Heart left ventricle (tissue), 16 donors: ENCODE measurements around the gene SYT3. TPM values are rescaled to one million over a fixed set of nuclear protein-coding genes. Genes with fewer than 3 reads are reported as not detected.
"Not testable (repeated sequence)": the region's sequence is repeated elsewhere in the genome, so short reads cannot be mapped to it uniquely, and the experiment has no call there.

Experiments used
- ATAC-seq, 4 donors: fragments of 200-7000 bp; cut with Tn5 transposase; one replicate each; pipeline ENCODE4 v1.9.1; 2020 to 2022; ENCODE audit warnings: moderate library complexity in 4 of 4, mild to moderate bottlenecking in 3 of 4, moderate number of reproducible peaks in 1 of 4
- DNase-seq, 5 donors: peaks; one replicate each; pipeline ENCODE4 v3.0.0-alpha.2; 2020
- H3K27ac ChIP-seq, 12 donors: fragments of 200-600 bp; sonication (generic) in 4 of 12; one replicate each; pipeline versions ENCODE4 v1.5.0 to v1.8.0; 2016 to 2022; ENCODE audit warnings: mild to moderate bottlenecking in 2 of 12
- H3K27me3 ChIP-seq, 9 donors: fragments of 200-600 bp; sonication (generic) in 2 of 9; one replicate each; pipeline versions ENCODE4 v1.5.1 to v1.8.0; 2016 to 2022; ENCODE audit warnings: mild to moderate bottlenecking in 3 of 9
- H3K36me3 ChIP-seq, 9 donors: fragments of 200-600 bp; sonication (generic) in 2 of 9; one replicate each; pipeline versions ENCODE4 v1.5.0 to v1.8.0; 2018 to 2022; ENCODE audit warnings: mild to moderate bottlenecking in 2 of 9
- H3K4me1 ChIP-seq, 12 donors: fragments of 200-600 bp; sonication (generic) in 4 of 12; one replicate each; pipeline versions ENCODE4 v1.5.0 to v1.8.0; 2016 to 2022; ENCODE audit warnings: mild to moderate bottlenecking in 3 of 12
- H3K4me3 ChIP-seq, 12 donors: fragments of 200-600 bp; sonication (generic) in 4 of 12; one replicate each; pipeline versions ENCODE4 v1.5.0 to v1.8.0; 2017 to 2022; ENCODE audit warnings: mild to moderate bottlenecking in 9 of 12, moderate library complexity in 4 of 12
- H3K9me3 ChIP-seq, 12 donors: fragments of 200-600 bp; sonication (generic) in 4 of 12; one replicate each; pipeline versions ENCODE4 v1.5.0 to v1.8.0; 2016 to 2022; ENCODE audit warnings: mild to moderate bottlenecking in 1 of 12
- POLR2A ChIP-seq, 2 donors: fragments of 450-650 bp; IDR thresholded peaks; one replicate each; pipeline ENCODE4 v1.6.1; 2017; ENCODE audit warnings: antibody characterized with exemption in 2 of 2, mild to moderate bottlenecking in 2 of 2, moderate library complexity in 2 of 2
- WGBS, 4 donors: extraction: QIAGEN DNeasy Blood & Tissue Kit in 2 of 4; methylation state at CpG; one replicate each; pipeline versions ENCODE4 v1.1.5 to v1.1.7; 2013 to 2018; 5-methylcytosine and 5-hydroxymethylcytosine counted together
- intact Hi-C, 10 donors: fragments of 100-400 bp; cut with DNase I; formaldehyde crosslinking; loops; one replicate each; pipeline versions ENCODE4 v1.11.1 to v1.14.2; 2022
- polyA plus RNA-seq, 2 donors: library from polyadenylated mRNA; stranded (reverse); fragments of 200-250 nt; gene quantifications; one replicate each; pipeline ENCODE4 v1.2.3, GENCODE V29; 2013
- total RNA-seq, 9 donors: library from RNA; depleted of rRNA in 2 of 9; stranded (reverse); fragments of >200 nt in 2 of 9; fragmentation: NEBNext Ultra II Directional in 3 of 9; extraction: Animal tissue kit (Norgen Biotek cat#: 25700) in 3 of 9; gene quantifications; one replicate each; pipeline versions ENCODE4 v1.1.0 to v1.2.4, GENCODE V29; 2016 to 2023
- TF ChIP-seq, protein P1 (sequence below), 12 donors: fragments of 200-600 bp; sonication (generic) in 4 of 12; IDR thresholded peaks; one replicate each; pipeline versions ENCODE4 v1.5.0 to v1.8.0; 2018 to 2022; ENCODE audit warnings: antibody characterized with exemption in 12 of 12, mild to moderate bottlenecking in 5 of 12
- donor health status: ischemic (EF 13 %, LVEDD 7.1; RV severe dilation, severe dysfunction).
- donor health status: healthy with polysubstance abuse.
- donor health status: DM: no; HTN: yes; CAD: no.
- donor health status: DM: no; HTN: no; CAD: no.
- donor health status: ischemic (EF 25% LVEDD 6.9; RV normal size, moderate dysfunction).
- donor health status: ischemic (EF 25% LVEDD 5.7; RV mildly dilated, moderate dysfunction).
- donor health status: healthy.
- donor health status: DM: yes; HTN: yes; CAD: no.
- donor health status: ischemic (EF 35%, LVEDD 5.7; RV mildly dilated, moderate dysfunction).
- donor health status: nonischemic (EF 11% LVEDD 7.7; RV severe dilation, severe dysfunction).
- donor health status: DM: yes; HTN: yes; CAD: no.
- donor health status: PGD.
- donor health status: ischemic (EF 29% LVEDD 5.4; RV normal size, mild dysfunction).
- donor health status: nonischemic (EF 23%, LVEDD 6.1; RV moderate dilation, normal function).

Gene SYT3
- total and polyA plus RNA-seq, 11 donors, result 0.06 to 0.75 (median 0.20) TPM; not detected in 6

DNA sequence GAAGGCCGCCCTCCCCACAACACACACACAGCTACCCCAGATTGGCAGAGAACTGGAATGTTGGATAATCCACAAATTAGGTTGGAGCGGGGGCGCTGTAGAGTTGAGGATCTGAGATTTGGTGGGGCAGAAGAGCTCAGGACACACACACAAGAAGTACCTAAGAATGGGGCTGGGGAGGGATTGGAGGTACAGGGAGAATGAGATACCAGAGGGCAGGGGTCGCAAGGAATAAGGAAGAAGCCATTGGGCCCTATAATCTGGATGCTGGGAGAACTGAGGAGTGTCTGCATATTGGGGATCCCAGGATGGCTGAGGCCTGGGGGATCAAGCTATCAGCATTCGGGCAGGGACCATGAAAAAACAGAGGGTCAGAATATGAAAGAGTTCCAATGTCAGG lies 11.5 kb downstream of the SYT3 start:
- Histone ChIP-seq H3K27me3 (peaks cover 0 to 9% (median 0%) of the 10 kb centered on the region in 9 donors), H3K36me3 (no peaks in the 10 kb centered on the region), H3K9me3 (peaks cover 0 to 6% (median under 1%) of the 10 kb centered on the region in 12 donors), H3K4me3 (no peak overlapping the region), H3K27ac (no peak overlapping the region), H3K4me1 (no peaks in the 10 kb centered on the region)
- no peak for TF ChIP-seq POLR2A (IDR thresholded peaks at IDR 0.05)
- TF ChIP-seq, protein P1, sequence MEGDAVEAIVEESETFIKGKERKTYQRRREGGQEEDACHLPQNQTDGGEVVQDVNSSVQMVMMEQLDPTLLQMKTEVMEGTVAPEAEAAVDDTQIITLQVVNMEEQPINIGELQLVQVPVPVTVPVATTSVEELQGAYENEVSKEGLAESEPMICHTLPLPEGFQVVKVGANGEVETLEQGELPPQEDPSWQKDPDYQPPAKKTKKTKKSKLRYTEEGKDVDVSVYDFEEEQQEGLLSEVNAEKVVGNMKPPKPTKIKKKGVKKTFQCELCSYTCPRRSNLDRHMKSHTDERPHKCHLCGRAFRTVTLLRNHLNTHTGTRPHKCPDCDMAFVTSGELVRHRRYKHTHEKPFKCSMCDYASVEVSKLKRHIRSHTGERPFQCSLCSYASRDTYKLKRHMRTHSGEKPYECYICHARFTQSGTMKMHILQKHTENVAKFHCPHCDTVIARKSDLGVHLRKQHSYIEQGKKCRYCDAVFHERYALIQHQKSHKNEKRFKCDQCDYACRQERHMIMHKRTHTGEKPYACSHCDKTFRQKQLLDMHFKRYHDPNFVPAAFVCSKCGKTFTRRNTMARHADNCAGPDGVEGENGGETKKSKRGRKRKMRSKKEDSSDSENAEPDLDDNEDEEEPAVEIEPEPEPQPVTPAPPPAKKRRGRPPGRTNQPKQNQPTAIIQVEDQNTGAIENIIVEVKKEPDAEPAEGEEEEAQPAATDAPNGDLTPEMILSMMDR (IDR thresholded peaks at IDR 0.05), result no peak
- no peak for ATAC-seq
- intact Hi-C loops, result no loop called here
- DNase-seq, result no peak
- 84 to 89% (median 86%) methylated on average over 5 of the region's 5 CpGs for WGBS, 4 donors

DNA sequence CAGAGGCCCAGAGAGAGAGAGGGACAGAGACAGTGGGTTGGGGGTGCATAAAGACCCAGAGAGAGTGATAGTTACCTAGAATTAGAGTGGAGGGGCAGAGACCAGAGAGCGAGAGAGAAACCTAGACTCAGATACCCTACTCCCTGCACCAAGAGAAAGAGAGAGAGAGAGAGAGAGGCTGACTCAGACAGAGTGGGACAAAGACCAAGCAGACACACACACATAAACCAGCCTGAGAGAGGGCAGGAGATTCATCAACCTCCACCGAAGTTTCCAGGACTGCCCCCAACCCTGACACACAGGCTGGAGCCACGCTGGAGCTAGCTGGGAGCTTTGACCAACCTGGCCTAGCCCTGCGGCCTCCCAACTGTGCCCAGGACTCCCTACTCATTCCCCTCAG lies 12.9 kb downstream of the SYT3 start:
- no peaks in the 10 kb centered on the region for H3K9me3 ChIP-seq
- H3K4me1 ChIP-seq, result no peaks in the 10 kb centered on the region
- TF ChIP-seq, protein P1 (IDR thresholded peaks at IDR 0.05), result no peak
- no peak for TF ChIP-seq POLR2A (IDR thresholded peaks at IDR 0.05)
- ATAC-seq (no peak), DNase-seq (no peak)
- intact Hi-C loops, result no loop called here
- WGBS, 4 donors, result 67 to 72% (median 69%) methylated on average over 4 of the region's 4 CpGs
- no peaks in the 10 kb centered on the region for H3K36me3 ChIP-seq
- H3K27ac ChIP-seq, result no peak overlapping the region
- H3K4me3 ChIP-seq, result no peak overlapping the region
- peaks cover 0 to 9% (median 0%) of the 10 kb centered on the region in 9 donors for H3K27me3 ChIP-seq

DNA sequence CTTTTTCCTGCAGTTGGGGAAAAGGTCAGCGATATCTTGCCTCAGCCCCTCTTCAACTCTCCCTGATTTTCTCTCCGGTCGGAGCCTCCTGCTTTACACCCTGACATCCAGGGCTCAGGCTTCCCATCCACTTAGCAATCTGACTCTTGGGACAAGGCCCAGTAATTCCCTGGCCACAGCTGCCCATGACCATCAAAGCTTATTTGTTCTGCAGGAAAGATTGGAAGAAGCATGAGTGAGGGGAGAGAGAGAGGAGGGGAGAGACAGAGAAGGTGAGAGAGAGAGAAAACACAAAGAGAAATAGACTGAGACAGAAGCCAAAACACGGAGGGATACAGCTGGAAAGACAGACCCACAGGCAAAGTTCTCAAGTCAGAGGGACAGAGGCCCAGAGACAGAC lies 13.7 kb downstream of the SYT3 start:
- 57 to 64% (median 61%) methylated on average over 4 of the region's 4 CpGs for WGBS, 4 donors
- intact Hi-C loops, result no loop called here
- H3K4me1 ChIP-seq, result no peaks in the 10 kb centered on the region

DNA sequence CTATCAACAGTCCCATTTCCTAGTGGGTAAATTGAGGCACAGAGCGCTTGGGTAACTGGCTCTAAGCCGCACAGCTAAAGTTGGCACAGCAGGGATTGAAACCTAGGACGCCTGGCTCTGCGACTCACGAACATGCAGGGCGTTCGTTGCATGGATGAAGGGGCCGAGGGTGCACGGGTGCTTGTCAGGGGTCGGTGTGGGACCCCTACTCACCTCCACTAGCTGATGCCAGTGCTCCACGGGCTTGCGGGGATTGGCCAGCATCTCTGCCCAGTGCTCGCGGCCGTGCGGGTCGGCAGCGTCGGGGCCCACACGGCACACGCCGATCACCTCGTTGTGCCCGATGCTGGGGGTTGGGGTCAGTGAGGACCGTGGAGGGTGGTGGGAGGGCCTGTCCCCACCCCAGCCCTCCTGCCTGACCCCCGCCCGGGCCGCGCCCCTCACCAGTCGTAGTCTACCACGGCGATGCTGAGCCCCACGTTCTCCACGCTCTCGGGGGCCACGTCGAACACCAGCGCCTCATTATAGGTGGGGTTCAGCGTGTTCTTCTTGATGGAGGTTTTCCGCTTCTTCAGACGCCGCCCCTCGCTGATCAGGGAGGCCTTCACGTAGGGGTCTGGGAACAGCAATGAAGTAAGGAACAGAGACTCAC lies 14.6 kb downstream of the SYT3 start:
- intact Hi-C loops, result no loop called here
- H3K9me3 ChIP-seq, result no peaks in the 10 kb centered on the region
- no peak overlapping the region for H3K27ac ChIP-seq
- peaks cover 0 to 9% (median 0%) of the 10 kb centered on the region in 9 donors for H3K27me3 ChIP-seq
- H3K4me3 ChIP-seq, result no peak overlapping the region
- H3K4me1 ChIP-seq, result no peaks in the 10 kb centered on the region
- WGBS, 4 donors, result 91 to 92% (median 91%) methylated on average over 29 to 44 of the region's 44 CpGs
- TF ChIP-seq, protein P1 (IDR thresholded peaks at IDR 0.05), result no peak
- TF ChIP-seq POLR2A (IDR thresholded peaks at IDR 0.05), result no peak
- H3K36me3 ChIP-seq, result no peaks in the 10 kb centered on the region
- no peak for DNase-seq
- ATAC-seq, result no peak

More for the DNA sequence above, 13.7 kb downstream of the SYT3 start:
- no peaks in the 10 kb centered on the region for H3K36me3 ChIP-seq
- TF ChIP-seq POLR2A (IDR thresholded peaks at IDR 0.05), result no peak
- TF ChIP-seq, protein P1 (IDR thresholded peaks at IDR 0.05), result no peak
- DNase-seq, result no peak
- no peak overlapping the region for H3K27ac ChIP-seq
- no peak overlapping the region for H3K4me3 ChIP-seq
- no peak for ATAC-seq
- no peaks in the 10 kb centered on the region for H3K9me3 ChIP-seq
- H3K27me3 ChIP-seq, result peaks cover 0 to 9% (median 0%) of the 10 kb centered on the region in 9 donors

DNA sequence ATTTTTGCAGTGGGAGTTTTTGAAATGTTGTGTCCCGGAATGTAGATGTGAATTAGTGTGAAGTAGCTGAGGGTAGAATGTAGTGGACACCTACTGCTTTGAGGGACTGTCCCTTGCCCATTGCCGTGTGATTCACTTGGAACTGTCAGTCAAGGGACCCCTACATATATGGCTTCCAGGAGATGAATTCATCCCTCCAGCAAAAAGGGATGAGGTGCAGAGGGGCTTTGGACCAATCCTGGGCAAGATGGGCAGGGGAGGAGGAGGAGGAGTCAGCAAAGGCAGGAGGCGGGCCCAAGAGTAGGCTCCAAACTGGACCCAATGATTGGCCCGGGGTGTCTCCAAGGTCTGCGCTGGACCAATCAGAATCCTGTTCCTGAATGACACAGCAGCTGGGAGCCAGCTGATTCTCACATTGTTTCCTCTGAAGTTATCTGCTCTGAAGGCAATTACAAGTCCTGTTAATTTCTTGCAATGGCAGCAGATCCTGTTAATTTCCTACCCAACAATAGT lies 19.2 kb downstream of the SYT3 start:
- intact Hi-C loops, result not testable (repeated sequence)

DNA sequence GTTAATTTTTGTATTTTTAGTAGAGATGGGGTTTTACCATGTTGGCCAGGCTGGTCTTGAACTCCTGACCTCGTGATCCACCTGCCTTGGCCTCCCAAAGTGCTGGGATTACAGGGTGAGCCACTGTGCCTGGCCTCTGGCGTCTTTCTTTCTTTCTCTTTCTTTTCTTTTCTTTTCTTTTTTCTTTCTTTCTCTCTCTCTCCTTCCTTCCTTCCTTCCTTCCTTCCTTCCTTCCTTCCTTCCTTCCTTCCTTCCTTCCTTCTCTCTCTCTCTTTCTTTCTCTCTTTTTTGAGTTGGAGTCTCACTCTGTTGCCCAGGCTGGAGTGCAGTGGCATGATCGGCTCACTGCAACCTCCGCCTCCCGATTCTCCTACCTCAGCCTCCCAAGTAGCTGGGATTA lies 20.5 kb downstream of the SYT3 start:
- H3K9me3 ChIP-seq, DNase-seq, H3K27me3 ChIP-seq, H3K36me3 ChIP-seq, intact Hi-C loops, H3K4me1 ChIP-seq, ATAC-seq, H3K4me3 ChIP-seq, H3K27ac ChIP-seq: not testable (repeated sequence)
- WGBS, 4 donors, result 81 to 83% (median 82%) methylated on average over 5 of the region's 5 CpGs

More for the DNA sequence above, 19.2 kb downstream of the SYT3 start:
- H3K27ac ChIP-seq, H3K4me1 ChIP-seq, ATAC-seq, H3K4me3 ChIP-seq, H3K36me3 ChIP-seq, H3K27me3 ChIP-seq, DNase-seq, H3K9me3 ChIP-seq: not testable (repeated sequence)
- 78 to 97% (median 87%) methylated on average over 3 to 5 of the region's 5 CpGs; no CpG with 5 or more reads in 1 of the 4 donors for WGBS, 4 donors

DNA sequence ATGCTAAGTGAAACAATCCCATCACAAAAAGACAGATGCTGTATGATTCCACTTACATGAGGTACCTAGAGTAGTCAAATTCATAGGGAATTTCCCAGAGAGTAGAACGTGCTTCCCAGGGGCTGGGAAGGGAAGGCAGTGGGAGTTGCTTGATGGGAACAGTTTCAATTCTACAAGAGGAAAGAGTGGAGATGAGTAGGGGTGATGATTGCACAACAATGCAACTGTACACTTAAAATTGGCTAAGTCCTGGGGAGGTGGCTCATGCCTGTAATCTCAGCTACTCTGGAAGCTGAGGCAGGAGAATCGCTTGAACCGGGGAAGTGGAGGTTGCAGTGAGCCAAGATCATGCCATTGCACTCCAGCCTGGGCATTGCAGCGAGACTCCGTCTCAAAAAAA lies 21.3 kb downstream of the SYT3 start:
- H3K4me3 ChIP-seq, H3K27ac ChIP-seq, ATAC-seq, H3K4me1 ChIP-seq, H3K36me3 ChIP-seq, DNase-seq, intact Hi-C loops, H3K9me3 ChIP-seq, H3K27me3 ChIP-seq: not testable (repeated sequence)
- 84 to 89% (median 87%) methylated on average over 4 of the region's 5 CpGs for WGBS, 4 donors
